Karpas-422 (cell line): ENCODE results near the gene PEX26. TPM values are rescaled to one million over a fixed set of nuclear protein-coding genes. Genes with fewer than 3 reads are reported as not detected.
"Not testable (repeated sequence)": the region's sequence is repeated elsewhere in the genome, so short reads cannot be mapped to it uniquely, and the experiment has no call there.

Experiments used
- DNase-seq: peaks from one replicate; pipeline ENCODE4 v3.0.0-alpha.2; 2015
- H2AFZ ChIP-seq: fragments of 200-600 bp; sonication (generic); 2 replicates; pipeline ENCODE4 v1.6.1; 2014; ENCODE audit warnings: antibody characterized with exemption, low read length, mixed read lengths
- H3K27ac ChIP-seq: fragments of 200-600 bp; sonication (generic); 2 replicates; pipeline ENCODE4 v1.5.1; 2014; ENCODE audit warnings: mild to moderate bottlenecking, low read length, moderate library complexity
- H3K27me3 ChIP-seq: fragments of 200-600 bp; sonication (generic); 2 replicates; pipeline ENCODE4 v1.6.1; 2014; ENCODE audit warnings: low read length, mixed read lengths
- H3K36me3 ChIP-seq: fragments of 200-600 bp; sonication (generic); 2 replicates; pipeline ENCODE4 v1.6.1; 2014; ENCODE audit warnings: low read length, mixed read lengths; ENCODE audit not compliant: insufficient read depth
- H3K4me1 ChIP-seq: fragments of 200-600 bp; sonication (generic); 2 replicates; pipeline ENCODE4 v1.6.1; 2014; ENCODE audit warnings: mild to moderate bottlenecking, low read length, mixed read lengths
- H3K4me2 ChIP-seq: fragments of 200-600 bp; sonication (generic); 2 replicates; pipeline ENCODE4 v1.6.1; 2014; ENCODE audit warnings: low read length, low read depth, mild to moderate bottlenecking; ENCODE audit not compliant: poor library complexity, severe bottlenecking
- H3K4me3 ChIP-seq: fragments of 200-600 bp; sonication (generic); 2 replicates; pipeline ENCODE4 v1.5.1; 2014; ENCODE audit warnings: mild to moderate bottlenecking, antibody characterized with exemption, low read length, mixed read lengths
- H3K79me2 ChIP-seq: fragments of 200-600 bp; sonication (generic); 2 replicates; pipeline ENCODE4 v1.6.1; 2014; ENCODE audit warnings: mild to moderate bottlenecking, low read length, mixed read lengths
- H3K9ac ChIP-seq: fragments of 200-600 bp; sonication (generic); 2 replicates; pipeline ENCODE4 v1.6.0; 2014; ENCODE audit warnings: low read length
- H3K9me2 ChIP-seq: fragments of 200-600 bp; sonication (generic), shearing (Covaris generic); replicated peaks from 2 replicates; pipeline ENCODE4 v1.6.0; 2014; ENCODE audit warnings: mild to moderate bottlenecking, low read length, moderate library complexity; ENCODE audit not compliant: insufficient read depth
- H3K9me3 ChIP-seq: fragments of 300-700, 200-600 bp; sonication (generic); 2 replicates; pipeline ENCODE4 v1.6.1; 2014; ENCODE audit warnings: low read length, mixed read lengths
- H4K20me1 ChIP-seq: fragments of 200-600 bp; sonication (generic); 2 replicates; pipeline ENCODE4 v1.6.1; 2014; ENCODE audit warnings: mild to moderate bottlenecking, antibody characterized with exemption, low read length, low read depth; ENCODE audit not compliant: insufficient read depth
- total RNA-seq: library from RNA; depleted of rRNA; stranded (reverse); fragments of >200 nt; shearing (Covaris generic); gene quantifications from 2 replicates; pipeline ENCODE4 v1.2.3, GENCODE V29; 2014; ENCODE audit warnings: low replicate concordance

The PEX26 gene
- total RNA-seq, 1 experiment from 2014 or later, result 22.4 TPM

- not testable (repeated sequence) for H3K4me1 ChIP-seq, H3K9me2 ChIP-seq, H3K79me2 ChIP-seq, H3K27me3 ChIP-seq, H3K9ac ChIP-seq, H3K9me3 ChIP-seq, H4K20me1 ChIP-seq, H3K36me3 ChIP-seq, H3K4me2 ChIP-seq, H2AFZ ChIP-seq, DNase-seq, H3K27ac ChIP-seq, H3K4me3 ChIP-seq
These were observed 26.7 kb upstream of the PEX26 start for GRCh38 chr22:18051113-18051512.

GRCh38 chr22:18053216-18053946 is 24.4 kb upstream of the PEX26 start:
- peaks cover 31% of the 10 kb centered on the region for H3K4me1 ChIP-seq
- not testable (repeated sequence) for H3K27ac ChIP-seq, H2AFZ ChIP-seq, H3K9ac ChIP-seq, H3K4me3 ChIP-seq, H3K27me3 ChIP-seq, H3K4me2 ChIP-seq, H3K79me2 ChIP-seq, H4K20me1 ChIP-seq, H3K9me3 ChIP-seq, DNase-seq, H3K36me3 ChIP-seq, H3K9me2 ChIP-seq

- H3K27me3 ChIP-seq, result no peaks in the 10 kb centered on the region
- no peaks in the 10 kb centered on the region for H3K36me3 ChIP-seq
- H3K27ac ChIP-seq, result peak overlapping the region; percentile 94; the same call in 1 of the 2 replicates
- H3K4me2 ChIP-seq, result peak overlapping the region; percentile 68
- H3K4me3 ChIP-seq, result no peak overlapping the region
- no peaks in the 10 kb centered on the region for H4K20me1 ChIP-seq
- H2AFZ ChIP-seq, result 0 out of 2 replicates have a peak overlapping the region, but pooled peaks have one; percentile 77
- H3K4me1 ChIP-seq, result peaks cover 32% of the 10 kb centered on the region
- H3K9ac ChIP-seq, result 0 out of 2 replicates have a peak overlapping the region, but pooled peaks have one; percentile 73
- H3K9me2 ChIP-seq, result no peaks in the 10 kb centered on the region
- no peaks in the 10 kb centered on the region for H3K79me2 ChIP-seq
- H3K9me3 ChIP-seq, result no peaks in the 10 kb centered on the region
- DNase-seq, result no peak
These were observed 22.1 kb upstream of the PEX26 start for GRCh38 chr22:18055619-18056160.

- H2AFZ ChIP-seq, result peak overlapping the region; percentile 77
- H3K4me1 ChIP-seq, result peaks cover 32% of the 10 kb centered on the region
- H3K27ac ChIP-seq, result peak overlapping the region; percentile 94
- H3K79me2 ChIP-seq, result no peaks in the 10 kb centered on the region
- no peaks in the 10 kb centered on the region for H3K9me2 ChIP-seq
- H3K36me3 ChIP-seq, result no peaks in the 10 kb centered on the region
- H3K27me3 ChIP-seq, result no peaks in the 10 kb centered on the region
- H3K9ac ChIP-seq, result peak overlapping the region; percentile 73
- no peaks in the 10 kb centered on the region for H4K20me1 ChIP-seq
- no peaks in the 10 kb centered on the region for H3K9me3 ChIP-seq
- peak overlapping the region; percentile 68 for H3K4me2 ChIP-seq
- peak; percentile 59 for DNase-seq
- peak overlapping the region; percentile 45 for H3K4me3 ChIP-seq
These were observed 21.6 kb upstream of the PEX26 start for GRCh38 chr22:18056161-18056666.

- peak; percentile 75 for DNase-seq
- H3K36me3 ChIP-seq, result no peaks in the 10 kb centered on the region
- H3K4me3 ChIP-seq, result peak overlapping the region; percentile 45
- no peaks in the 10 kb centered on the region for H4K20me1 ChIP-seq
- peak overlapping the region; percentile 73 for H3K9ac ChIP-seq
- H3K4me2 ChIP-seq, result peak overlapping the region; percentile 68
- no peaks in the 10 kb centered on the region for H3K79me2 ChIP-seq
- H2AFZ ChIP-seq, result peak overlapping the region; percentile 77
- H3K27ac ChIP-seq, result peak overlapping the region; percentile 94
- no peaks in the 10 kb centered on the region for H3K27me3 ChIP-seq
- H3K9me3 ChIP-seq, result no peaks in the 10 kb centered on the region
- peaks cover 32% of the 10 kb centered on the region for H3K4me1 ChIP-seq
- no peaks in the 10 kb centered on the region for H3K9me2 ChIP-seq
These were observed 20.8 kb upstream of the PEX26 start for GRCh38 chr22:18056807-18057474.

- H3K36me3 ChIP-seq, result no peaks in the 10 kb centered on the region
- peak overlapping the region; percentile 45; the same call in 1 of the 2 replicates for H3K4me3 ChIP-seq
- H4K20me1 ChIP-seq, result no peaks in the 10 kb centered on the region
- H3K4me1 ChIP-seq, result peaks cover 32% of the 10 kb centered on the region
- H3K27ac ChIP-seq, result peak overlapping the region; percentile 94
- peak overlapping the region; percentile 68 for H3K4me2 ChIP-seq
- DNase-seq, result peak; percentile 94
- H3K9ac ChIP-seq, result peak overlapping the region; percentile 73
- H2AFZ ChIP-seq, result peak overlapping the region; percentile 11; the same call in 1 of the 2 replicates
- no peaks in the 10 kb centered on the region for H3K79me2 ChIP-seq
- H3K9me3 ChIP-seq, result no peaks in the 10 kb centered on the region
- H3K27me3 ChIP-seq, result no peaks in the 10 kb centered on the region
- no peaks in the 10 kb centered on the region for H3K9me2 ChIP-seq
These were observed 20.1 kb upstream of the PEX26 start for GRCh38 chr22:18057568-18058209.

GRCh38 chr22:18058371-18059093 is 19.3 kb upstream of the PEX26 start:
- Histone ChIP-seq H3K79me2 (no peaks in the 10 kb centered on the region), H3K27ac (peak overlapping the region; percentile 94), H4K20me1 (no peaks in the 10 kb centered on the region)

More at GRCh38 chr22:18058371-18059093, 19.3 kb upstream of the PEX26 start:
- Histone ChIP-seq H3K9me3 (no peaks in the 10 kb centered on the region), H3K27me3 (no peaks in the 10 kb centered on the region), H3K4me2 (peak overlapping the region; percentile 68), H2AFZ (no peak overlapping the region), H3K9me2 (no peaks in the 10 kb centered on the region), H3K4me3 (no peak overlapping the region), H3K9ac (peak overlapping the region; percentile 73; the same call in 1 of the 2 replicates), H3K4me1 (peaks cover 32% of the 10 kb centered on the region), H3K36me3 (no peaks in the 10 kb centered on the region)
- DNase-seq, result peak; percentile 40
